HepG2 (cell line): ENCODE measurements around the gene PSD. TPM values are rescaled to one million over a fixed set of nuclear protein-coding genes. Genes with fewer than 3 reads are reported as not detected.

Experiments used
- CEBPG ChIP-seq: IDR thresholded peaks from 2 replicates; pipeline ENCODE4 v1.6.1; 2016
- ETV5 ChIP-seq: IDR thresholded peaks from 2 replicates; pipeline ENCODE4 v1.6.1; 2018; ENCODE audit warnings: missing biosample characterization, missing genetic modification reagents, inconsistent platforms, borderline replicate concordance
- FOXK1 ChIP-seq: sonication (generic); formaldehyde crosslinking; IDR thresholded peaks from 2 replicates; pipeline ENCODE4 v1.4.0; 2020; ENCODE audit warnings: low read depth, missing genetic modification reagents, borderline replicate concordance
- GPBP1L1 ChIP-seq: sonication (generic); formaldehyde crosslinking; IDR thresholded peaks from 2 replicates; pipeline ENCODE4 v1.5.0; 2020; ENCODE audit warnings: mild to moderate bottlenecking, missing genetic modification reagents
- JARID2 ChIP-seq: sonication (generic); formaldehyde crosslinking; IDR thresholded peaks from 2 replicates; pipeline ENCODE4 v1.8.1; 2023; ENCODE audit warnings: missing genetic modification reagents, inconsistent platforms; ENCODE audit not compliant: insufficient replicate concordance
- MIXL1 ChIP-seq: IDR thresholded peaks from 2 replicates; pipeline ENCODE4 v1.6.1; 2016
- NR2F6 ChIP-seq, 2 experiments: IDR thresholded peaks; 2 replicates each; pipeline ENCODE4 v1.6.1; 2016; ENCODE audit warnings: antibody characterized with exemption in 1 of 2, mild to moderate bottlenecking in 1 of 2
- SP1 ChIP-seq, 2 experiments: fragments of 450-650 bp in 1 of 2; sonication (generic) in 1 of 2; formaldehyde crosslinking in 1 of 2; IDR thresholded peaks; 2 replicates each; pipeline versions ENCODE4 v1.4.0 to v1.6.1; 2016 to 2020; ENCODE audit warnings: missing genetic modification reagents in 1 of 2
- TSC22D2 ChIP-seq: sonication (generic); formaldehyde crosslinking; IDR thresholded peaks from 2 replicates; pipeline ENCODE4 v1.5.1; 2020; ENCODE audit warnings: missing genetic modification reagents, mild to moderate bottlenecking, borderline replicate concordance
- XBP1 ChIP-seq: sonication (generic); formaldehyde crosslinking; IDR thresholded peaks from 2 replicates; pipeline ENCODE4 v1.5.0; 2020; ENCODE audit warnings: missing genetic modification reagents
- ZBTB3 ChIP-seq: sonication (generic); formaldehyde crosslinking; IDR thresholded peaks from 2 replicates; pipeline ENCODE4 v1.4.0; 2020; ENCODE audit warnings: low read depth, mild to moderate bottlenecking, moderate library complexity, missing genetic modification reagents, borderline replicate concordance
- ZNF280D ChIP-seq: sonication (generic); formaldehyde crosslinking; IDR thresholded peaks from 2 replicates; pipeline ENCODE4 v1.5.1; 2020; ENCODE audit warnings: mild to moderate bottlenecking, missing genetic modification reagents
- ZNF432 ChIP-seq: sonication (generic); formaldehyde crosslinking; IDR thresholded peaks from 2 replicates; pipeline ENCODE4 v1.5.0; 2020; ENCODE audit warnings: missing genetic modification reagents, mild to moderate bottlenecking, borderline replicate concordance
- ZNF543 ChIP-seq: sonication (generic); formaldehyde crosslinking; IDR thresholded peaks from 2 replicates; pipeline ENCODE4 v1.4.0; 2020; ENCODE audit warnings: mild to moderate bottlenecking, missing genetic modification reagents
- ZNF766 ChIP-seq: sonication (generic); formaldehyde crosslinking; IDR thresholded peaks from 2 replicates; pipeline ENCODE4 v1.5.0; 2020; ENCODE audit warnings: missing genetic modification reagents, borderline replicate concordance
- polyA plus RNA-seq, 8 experiments: library from polyadenylated mRNA; depleted of rRNA in 3 of 8; stranded (reverse) in 7 of 8; unstranded in 1 of 8; fragments of >200 nt; fragmentation: Illumina TruSeq in 4 of 8; extraction: Trizol in 4 of 8; gene quantifications; 2 replicates each; pipeline versions ENCODE4 v1.2.1 to v1.2.3, GENCODE V29; 2011 to 2016; ENCODE audit warnings: low read depth in 4 of 8, missing spikeins in 1 of 8, mixed read lengths in 1 of 8; ENCODE audit not compliant: insufficient read depth in 1 of 8
- total RNA-seq, 5 experiments: library from RNA; depleted of rRNA; stranded (reverse); fragments of >200 nt; fragmentation: Illumina TruSeq; extraction: Trizol; gene quantifications; 2 replicates each; pipeline ENCODE4 v1.2.3, GENCODE V29; 2016; ENCODE audit warnings: low read depth in 1 of 5
- TF ChIP-seq, protein P1 (sequence below): sonication (generic); formaldehyde crosslinking; IDR thresholded peaks from 2 replicates; pipeline ENCODE4 v1.4.0; 2020; ENCODE audit warnings: missing genetic modification reagents
- TF ChIP-seq, protein P2 (sequence below): sonication (generic); formaldehyde crosslinking; IDR thresholded peaks from 2 replicates; pipeline ENCODE4 v1.4.0; 2020; ENCODE audit warnings: missing genetic modification reagents
- TF ChIP-seq, protein P3 (sequence below): sonication (generic); formaldehyde crosslinking; IDR thresholded peaks from 2 replicates; pipeline ENCODE4 v1.4.0; 2020; ENCODE audit warnings: mild to moderate bottlenecking, missing genetic modification reagents

Gene PSD
- total and polyA plus RNA-seq, 2 of the 13 experiments (the other 11 are each of a cell fraction or from before 2014, with no cell fraction given): 0.35 to 0.58 TPM

GRCh38 chr10:102432162-102432950 lies 13.8 kb upstream of the PSD start, which contains the start of gene CUEDC2 (continued):
- TF ChIP-seq, protein P1, sequence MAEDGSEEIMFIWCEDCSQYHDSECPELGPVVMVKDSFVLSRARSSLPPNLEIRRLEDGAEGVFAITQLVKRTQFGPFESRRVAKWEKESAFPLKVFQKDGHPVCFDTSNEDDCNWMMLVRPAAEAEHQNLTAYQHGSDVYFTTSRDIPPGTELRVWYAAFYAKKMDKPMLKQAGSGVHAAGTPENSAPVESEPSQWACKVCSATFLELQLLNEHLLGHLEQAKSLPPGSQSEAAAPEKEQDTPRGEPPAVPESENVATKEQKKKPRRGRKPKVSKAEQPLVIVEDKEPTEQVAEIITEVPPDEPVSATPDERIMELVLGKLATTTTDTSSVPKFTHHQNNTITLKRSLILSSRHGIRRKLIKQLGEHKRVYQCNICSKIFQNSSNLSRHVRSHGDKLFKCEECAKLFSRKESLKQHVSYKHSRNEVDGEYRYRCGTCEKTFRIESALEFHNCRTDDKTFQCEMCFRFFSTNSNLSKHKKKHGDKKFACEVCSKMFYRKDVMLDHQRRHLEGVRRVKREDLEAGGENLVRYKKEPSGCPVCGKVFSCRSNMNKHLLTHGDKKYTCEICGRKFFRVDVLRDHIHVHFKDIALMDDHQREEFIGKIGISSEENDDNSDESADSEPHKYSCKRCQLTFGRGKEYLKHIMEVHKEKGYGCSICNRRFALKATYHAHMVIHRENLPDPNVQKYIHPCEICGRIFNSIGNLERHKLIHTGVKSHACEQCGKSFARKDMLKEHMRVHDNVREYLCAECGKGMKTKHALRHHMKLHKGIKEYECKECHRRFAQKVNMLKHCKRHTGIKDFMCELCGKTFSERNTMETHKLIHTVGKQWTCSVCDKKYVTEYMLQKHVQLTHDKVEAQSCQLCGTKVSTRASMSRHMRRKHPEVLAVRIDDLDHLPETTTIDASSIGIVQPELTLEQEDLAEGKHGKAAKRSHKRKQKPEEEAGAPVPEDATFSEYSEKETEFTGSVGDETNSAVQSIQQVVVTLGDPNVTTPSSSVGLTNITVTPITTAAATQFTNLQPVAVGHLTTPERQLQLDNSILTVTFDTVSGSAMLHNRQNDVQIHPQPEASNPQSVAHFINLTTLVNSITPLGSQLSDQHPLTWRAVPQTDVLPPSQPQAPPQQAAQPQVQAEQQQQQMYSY: no peak
- TF ChIP-seq NR2F6 (IDR thresholded peaks at IDR 0.05): peak; percentile 17; the same call in 1 of the 2 replicates
- TF ChIP-seq NR2F6 (CRISPR knock-in tag; IDR thresholded peaks at IDR 0.05): no peak
- TF ChIP-seq ETV5 (CRISPR knock-in tag): no peak; the same call in 1 of the 2 replicates
- TF ChIP-seq, protein P2, sequence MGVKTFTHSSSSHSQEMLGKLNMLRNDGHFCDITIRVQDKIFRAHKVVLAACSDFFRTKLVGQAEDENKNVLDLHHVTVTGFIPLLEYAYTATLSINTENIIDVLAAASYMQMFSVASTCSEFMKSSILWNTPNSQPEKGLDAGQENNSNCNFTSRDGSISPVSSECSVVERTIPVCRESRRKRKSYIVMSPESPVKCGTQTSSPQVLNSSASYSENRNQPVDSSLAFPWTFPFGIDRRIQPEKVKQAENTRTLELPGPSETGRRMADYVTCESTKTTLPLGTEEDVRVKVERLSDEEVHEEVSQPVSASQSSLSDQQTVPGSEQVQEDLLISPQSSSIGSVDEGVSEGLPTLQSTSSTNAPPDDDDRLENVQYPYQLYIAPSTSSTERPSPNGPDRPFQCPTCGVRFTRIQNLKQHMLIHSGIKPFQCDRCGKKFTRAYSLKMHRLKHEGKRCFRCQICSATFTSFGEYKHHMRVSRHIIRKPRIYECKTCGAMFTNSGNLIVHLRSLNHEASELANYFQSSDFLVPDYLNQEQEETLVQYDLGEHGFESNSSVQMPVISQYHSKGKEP (CRISPR knock-in tag): no peak
- peak; percentile 5; the same call in 1 of the 2 replicates for TF ChIP-seq CEBPG
- peak; percentile 78; the same call in 1 of the 2 replicates for TF ChIP-seq ZBTB3
- TF ChIP-seq FOXK1: peak; percentile 77; the same call in 1 of the 2 replicates
- no peak for TF ChIP-seq SP1 (IDR thresholded peaks at IDR 0.05)
- TF ChIP-seq SP1 (CRISPR knock-in tag; IDR thresholded peaks at IDR 0.05): peak; percentile 99
- no peak for TF ChIP-seq GPBP1L1 (CRISPR knock-in tag)
- TF ChIP-seq ZNF766 (CRISPR knock-in tag): no peak
- TF ChIP-seq TSC22D2 (CRISPR knock-in tag): no peak
- peak; percentile 61 for TF ChIP-seq MIXL1 (CRISPR knock-in tag)
- TF ChIP-seq XBP1 (CRISPR knock-in tag): no peak
- TF ChIP-seq ZNF280D: peak; percentile 47; the same call in 1 of the 2 replicates
- TF ChIP-seq JARID2 (CRISPR knock-in tag): no peak
- TF ChIP-seq, protein P3, sequence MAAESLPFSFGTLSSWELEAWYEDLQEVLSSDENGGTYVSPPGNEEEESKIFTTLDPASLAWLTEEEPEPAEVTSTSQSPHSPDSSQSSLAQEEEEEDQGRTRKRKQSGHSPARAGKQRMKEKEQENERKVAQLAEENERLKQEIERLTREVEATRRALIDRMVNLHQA (CRISPR knock-in tag): no peak
- no peak for TF ChIP-seq ZNF432 (CRISPR knock-in tag)
- 0 out of 2 replicates have a peak, but pooled peaks have one; percentile 60 for TF ChIP-seq ZNF543 (CRISPR knock-in tag)
